Endothelial cell (in vitro differentiated cells): ENCODE data around the gene JSRP1. TPM values are rescaled to one million over a fixed set of nuclear protein-coding genes. Genes with fewer than 3 reads are reported as not detected.

Source experiments
- DNase-seq: peaks from one replicate; pipeline ENCODE4 v3.0.0; 2021; ENCODE audit warnings: low spot score
- H3K27ac Mint-ChIP-seq: one replicate; pipeline ENCODE4 v1.8.0; 2021; ENCODE audit warnings: mixed read lengths, inconsistent platforms; ENCODE audit not compliant: unreplicated experiment
- H3K27me3 Mint-ChIP-seq: one replicate; pipeline ENCODE4 v1.8.0; 2021; ENCODE audit warnings: mild to moderate bottlenecking, moderate library complexity, mixed read lengths, inconsistent platforms; ENCODE audit not compliant: unreplicated experiment
- H3K36me3 Mint-ChIP-seq: one replicate; pipeline ENCODE4 v1.8.0; 2021; ENCODE audit warnings: mild to moderate bottlenecking, low read depth, mixed read lengths, inconsistent platforms; ENCODE audit not compliant: unreplicated experiment
- H3K4me1 Mint-ChIP-seq: one replicate; pipeline ENCODE4 v1.8.0; 2021; ENCODE audit warnings: mild to moderate bottlenecking, mixed read lengths, inconsistent platforms; ENCODE audit not compliant: unreplicated experiment
- H3K4me3 Mint-ChIP-seq: one replicate; pipeline ENCODE4 v1.8.0; 2021; ENCODE audit warnings: mild to moderate bottlenecking, mixed read lengths, inconsistent platforms; ENCODE audit not compliant: unreplicated experiment
- H3K9me3 Mint-ChIP-seq: one replicate; pipeline ENCODE4 v1.8.0; 2021; ENCODE audit warnings: mixed read lengths, inconsistent platforms; ENCODE audit not compliant: unreplicated experiment
- total RNA-seq: library from RNA; stranded (reverse); fragmentation: NEBNext Ultra II Directional; extraction: Animal tissue kit (Norgen Biotek cat#: 25700); gene quantifications from one replicate; pipeline ENCODE4 v1.2.1, GENCODE V29; 2021; ENCODE audit not compliant: unreplicated experiment
- TF ChIP-seq, protein P1 (sequence below): fragments of 200-600 bp; sonication (generic); IDR thresholded peaks from one replicate; pipeline ENCODE4 v1.5.0; 2021; ENCODE audit warnings: antibody characterized with exemption; ENCODE audit not compliant: unreplicated experiment

JSRP1 gene
- total RNA-seq, 1 donor from 2014 or later = not detected

DNA sequence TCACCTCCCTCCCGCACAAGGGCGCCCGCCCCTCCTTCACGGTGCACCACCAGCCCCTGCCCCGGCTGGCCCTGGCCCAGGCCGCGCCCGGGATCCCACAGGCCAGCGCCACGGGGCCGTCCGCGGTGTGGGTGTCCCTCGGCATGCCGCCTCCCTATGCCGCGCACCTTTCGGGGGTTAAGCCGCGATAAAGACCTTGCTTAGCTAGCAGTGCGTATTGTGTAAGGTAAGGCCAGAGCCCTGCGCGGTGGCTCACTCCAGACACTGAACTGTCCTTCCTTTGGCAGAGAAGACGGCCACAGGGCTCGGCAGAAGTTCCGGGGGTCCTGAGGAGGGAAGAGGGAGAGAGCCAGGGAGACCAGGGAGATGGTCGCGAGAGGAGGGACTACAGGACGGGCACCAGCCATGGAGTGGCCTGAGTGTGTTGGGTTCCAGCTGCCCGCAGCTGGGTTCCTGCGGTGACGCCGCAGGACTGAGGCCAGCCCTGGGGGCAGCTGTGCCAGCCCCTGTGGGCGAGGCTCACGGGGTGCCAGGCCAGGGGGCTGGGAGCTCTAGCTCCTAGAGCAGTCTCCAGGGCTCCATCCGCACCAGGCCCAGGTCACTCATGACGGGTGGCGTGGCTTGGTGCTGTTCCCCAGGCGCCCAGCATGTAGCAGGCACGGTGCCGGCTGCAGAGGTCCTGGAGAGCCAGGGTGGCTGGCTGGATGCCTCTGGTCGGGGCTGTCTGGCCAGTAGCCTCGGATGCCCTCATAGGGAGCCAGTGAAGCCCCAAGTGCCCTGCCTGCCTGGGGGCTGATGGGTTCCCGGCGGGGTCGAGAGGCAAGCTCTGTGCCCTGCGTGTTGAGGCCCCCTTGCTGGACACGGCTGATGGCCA, 27.8 kb downstream of the JSRP1 start:
- H3K9me3 Mint-ChIP-seq = no peaks in the 10 kb centered on the region
- TF ChIP-seq, protein P1, sequence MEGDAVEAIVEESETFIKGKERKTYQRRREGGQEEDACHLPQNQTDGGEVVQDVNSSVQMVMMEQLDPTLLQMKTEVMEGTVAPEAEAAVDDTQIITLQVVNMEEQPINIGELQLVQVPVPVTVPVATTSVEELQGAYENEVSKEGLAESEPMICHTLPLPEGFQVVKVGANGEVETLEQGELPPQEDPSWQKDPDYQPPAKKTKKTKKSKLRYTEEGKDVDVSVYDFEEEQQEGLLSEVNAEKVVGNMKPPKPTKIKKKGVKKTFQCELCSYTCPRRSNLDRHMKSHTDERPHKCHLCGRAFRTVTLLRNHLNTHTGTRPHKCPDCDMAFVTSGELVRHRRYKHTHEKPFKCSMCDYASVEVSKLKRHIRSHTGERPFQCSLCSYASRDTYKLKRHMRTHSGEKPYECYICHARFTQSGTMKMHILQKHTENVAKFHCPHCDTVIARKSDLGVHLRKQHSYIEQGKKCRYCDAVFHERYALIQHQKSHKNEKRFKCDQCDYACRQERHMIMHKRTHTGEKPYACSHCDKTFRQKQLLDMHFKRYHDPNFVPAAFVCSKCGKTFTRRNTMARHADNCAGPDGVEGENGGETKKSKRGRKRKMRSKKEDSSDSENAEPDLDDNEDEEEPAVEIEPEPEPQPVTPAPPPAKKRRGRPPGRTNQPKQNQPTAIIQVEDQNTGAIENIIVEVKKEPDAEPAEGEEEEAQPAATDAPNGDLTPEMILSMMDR = no peak
- peaks cover 7% of the 10 kb centered on the region for H3K4me1 Mint-ChIP-seq
- H3K4me3 Mint-ChIP-seq = peak overlapping the region; percentile 69
- H3K27ac Mint-ChIP-seq = no peak overlapping the region
- peaks cover 17% of the 10 kb centered on the region for H3K27me3 Mint-ChIP-seq
- no peak for DNase-seq
- H3K36me3 Mint-ChIP-seq = peaks cover 23% of the 10 kb centered on the region

GRCh38 chr19:2227415-2228156, 28.6 kb downstream of the JSRP1 start:
- no peaks in the 10 kb centered on the region for H3K9me3 Mint-ChIP-seq
- DNase-seq = no peak
- TF ChIP-seq, protein P1 = no peak
- peaks cover 7% of the 10 kb centered on the region for H3K4me1 Mint-ChIP-seq
- H3K27ac Mint-ChIP-seq = no peak overlapping the region
- peaks cover 22% of the 10 kb centered on the region for H3K36me3 Mint-ChIP-seq
- H3K27me3 Mint-ChIP-seq = peaks cover 17% of the 10 kb centered on the region
- H3K4me3 Mint-ChIP-seq = no peak overlapping the region

DNA sequence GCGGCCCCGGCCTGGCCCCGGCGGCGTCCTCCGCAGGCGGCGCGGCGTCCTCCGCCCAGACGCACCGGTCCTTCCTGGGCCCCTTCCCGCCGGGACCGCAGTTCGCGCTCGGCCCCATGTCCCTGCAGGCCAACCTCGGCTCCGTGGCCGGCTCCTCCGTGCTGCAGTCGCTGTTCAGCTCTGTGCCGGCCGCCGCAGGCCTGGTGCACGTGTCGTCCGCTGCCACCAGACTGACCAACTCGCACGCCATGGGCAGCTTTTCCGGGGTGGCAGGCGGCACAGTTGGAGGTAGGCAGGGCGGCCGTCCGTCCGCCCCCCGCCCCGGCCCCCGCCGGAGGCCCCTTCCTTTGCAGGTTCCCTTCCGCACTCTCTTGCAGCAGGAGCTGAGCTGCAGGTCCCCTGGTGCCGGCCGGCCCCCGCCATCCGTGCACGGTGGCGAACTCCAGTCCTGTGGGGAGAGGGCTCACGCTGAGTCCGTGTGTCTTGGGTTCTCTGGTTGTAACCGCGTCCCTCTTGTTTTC, 29.3 kb downstream of the JSRP1 start:
- peaks cover 16% of the 10 kb centered on the region for H3K36me3 Mint-ChIP-seq
- peaks cover 7% of the 10 kb centered on the region for H3K4me1 Mint-ChIP-seq
- TF ChIP-seq, protein P1 = no peak
- H3K9me3 Mint-ChIP-seq = no peaks in the 10 kb centered on the region
- H3K4me3 Mint-ChIP-seq = no peak overlapping the region
- no peak for DNase-seq
- H3K27me3 Mint-ChIP-seq = peaks cover 17% of the 10 kb centered on the region
- no peak overlapping the region for H3K27ac Mint-ChIP-seq

- no peak overlapping the region for H3K27ac Mint-ChIP-seq
- no peaks in the 10 kb centered on the region for H3K9me3 Mint-ChIP-seq
- H3K27me3 Mint-ChIP-seq = peaks cover 13% of the 10 kb centered on the region
- DNase-seq = no peak
- no peak overlapping the region for H3K4me3 Mint-ChIP-seq
- TF ChIP-seq, protein P1 = no peak
- H3K36me3 Mint-ChIP-seq = peaks cover 16% of the 10 kb centered on the region
- peaks cover 7% of the 10 kb centered on the region for H3K4me1 Mint-ChIP-seq
Observed at GRCh38 chr19:2226051-2226839, 30.0 kb downstream of the JSRP1 start.
